HUES64 (cell line): ENCODE data around the gene TBL1Y. TPM values are rescaled to one million over a fixed set of nuclear protein-coding genes. Genes with fewer than 3 reads are reported as not detected.
A peak's percentile ranks its signal among the peaks of the same experiment; 100 is the strongest.
"Not testable (repeated sequence)": the region's sequence is repeated elsewhere in the genome, so short reads cannot be mapped to it uniquely, and the experiment has no call there.

Experiments
- H3K27ac ChIP-seq: 2 replicates; pipeline ENCODE4 v1.7.0; 2013; ENCODE audit warnings: low read depth, low read length, inconsistent platforms
- H3K27me3 ChIP-seq: 2 replicates; pipeline ENCODE4 v1.6.1; 2013; ENCODE audit warnings: mild to moderate bottlenecking, low read length; ENCODE audit not compliant: insufficient read depth
- H3K36me3 ChIP-seq: 2 replicates; pipeline ENCODE4 v1.6.1; 2013; ENCODE audit warnings: mild to moderate bottlenecking, low read length; ENCODE audit not compliant: insufficient read depth
- H3K4me1 ChIP-seq: 2 replicates; pipeline ENCODE4 v1.6.1; 2013; ENCODE audit warnings: mild to moderate bottlenecking, low read length, moderate library complexity; ENCODE audit not compliant: insufficient read depth
- H3K4me3 ChIP-seq: 2 replicates; pipeline ENCODE4 v1.5.1; 2013; ENCODE audit warnings: mild to moderate bottlenecking, low read length, moderate library complexity
- H3K9ac ChIP-seq: 2 replicates; pipeline ENCODE4 v1.6.1; 2013; ENCODE audit warnings: mild to moderate bottlenecking, low read depth, low read length
- H3K9me3 ChIP-seq: 2 replicates; pipeline ENCODE4 v1.6.1; 2013; ENCODE audit warnings: low read depth, low read length; ENCODE audit not compliant: insufficient read depth
- WGBS: fragments of 150-250, 120-280 bp; methylation state at CpG from one replicate; pipeline ENCODE4 v1.1.7; 2013; ENCODE audit warnings: missing lambda C conversion rate; 5-methylcytosine and 5-hydroxymethylcytosine counted together
- polyA plus RNA-seq, 2 experiments: library from polyadenylated mRNA; stranded (reverse); fragments of 50-300 nt; gene quantifications; one replicate each; pipeline ENCODE4 v1.2.3, GENCODE V29; 2013

TBL1Y gene
- polyA plus RNA-seq (2013, experiment 1 of 2): 3.0 TPM
- 3.6 TPM for polyA plus RNA-seq (2013, experiment 2 of 2)

- Histone ChIP-seq H3K27me3 (peaks cover 13% of the 10 kb centered on the region; the same call in 1 of the 2 replicates), H3K4me1 (peaks cover 7% of the 10 kb centered on the region), H3K27ac (peak within 1 kb of the TSS; percentile 73; the same call in 1 of the 2 replicates), H3K9ac (peak within 1 kb of the TSS; percentile 89), H3K9me3 (no peaks in the 10 kb centered on the region), H3K4me3 (peak within 1 kb of the TSS; percentile 81), H3K36me3 (peaks cover under 1% of the 10 kb centered on the region; the same call in 1 of the 2 replicates)
- WGBS: under 1% methylated on average over 87 of the region's 91 CpGs
Measured at GRCh38 chrY:6910372-6911252, at the start of gene TBL1Y. TBL1Y (plus strand) TSS chrY:6910697; CDS start chrY:7025085, 114,388 bp downstream.

GRCh38 chrY:6894496-6894895, 16.0 kb upstream of the TBL1Y start:
- Histone ChIP-seq H3K4me3 (no peak overlapping the region), H3K27me3 (peaks cover 81% of the 10 kb centered on the region), H3K9ac (no peak overlapping the region), H3K27ac (no peak overlapping the region), H3K36me3 (no peaks in the 10 kb centered on the region), H3K9me3 (no peaks in the 10 kb centered on the region), H3K4me1 (peaks cover 27% of the 10 kb centered on the region)
- WGBS: 59% methylated on average over 3 of the region's 3 CpGs

- Histone ChIP-seq H3K9ac (no peak overlapping the region), H3K4me1 (peaks cover 27% of the 10 kb centered on the region), H3K4me3 (no peak overlapping the region), H3K36me3 (no peaks in the 10 kb centered on the region), H3K9me3 (no peaks in the 10 kb centered on the region), H3K27me3 (peaks cover 75% of the 10 kb centered on the region), H3K27ac (no peak overlapping the region; the same call in 1 of the 2 replicates)
- WGBS: 0% methylated on average over 1 of the region's 1 CpG
Measured at GRCh38 chrY:6895236-6895635, 15.3 kb upstream of the TBL1Y start.

- H3K36me3 ChIP-seq, H3K9ac ChIP-seq: not testable (repeated sequence)
- peaks cover 17% of the 10 kb centered on the region for H3K27me3 ChIP-seq
Measured at GRCh38 chrY:6902116-6902515, 8.4 kb upstream of the TBL1Y start.

GRCh38 chrY:6907591-6907990, 2.9 kb upstream of the TBL1Y start:
- 64% methylated on average over 1 of the region's 1 CpG for WGBS
- H3K4me1 ChIP-seq: peaks cover 7% of the 10 kb centered on the region
- peaks cover 13% of the 10 kb centered on the region; the same call in 1 of the 2 replicates for H3K27me3 ChIP-seq
- H3K27ac ChIP-seq: no peak overlapping the region
- no peaks in the 10 kb centered on the region for H3K36me3 ChIP-seq
- H3K9ac ChIP-seq: no peak overlapping the region
- H3K9me3 ChIP-seq: no peaks in the 10 kb centered on the region
- H3K4me3 ChIP-seq: no peak overlapping the region

More at GRCh38 chrY:6902116-6902515, 8.4 kb upstream of the TBL1Y start:
- H3K27ac ChIP-seq, H3K9me3 ChIP-seq, H3K4me3 ChIP-seq, H3K4me1 ChIP-seq: not testable (repeated sequence)

GRCh38 chrY:6908021-6908420, 2.5 kb upstream of the TBL1Y start:
- WGBS: 57% methylated on average over 5 of the region's 6 CpGs
- H3K9me3 ChIP-seq: not testable (repeated sequence)

GRCh38 chrY:6909118-6909521, 1.4 kb upstream of the TBL1Y start:
- H3K9ac ChIP-seq: peak overlapping the region; percentile 89
- peaks cover 7% of the 10 kb centered on the region for H3K4me1 ChIP-seq
- H3K9me3 ChIP-seq: no peaks in the 10 kb centered on the region
- H3K27ac ChIP-seq: peak overlapping the region; percentile 80; the same call in 1 of the 2 replicates
- peak overlapping the region; percentile 81 for H3K4me3 ChIP-seq
- peaks cover 13% of the 10 kb centered on the region; the same call in 1 of the 2 replicates for H3K27me3 ChIP-seq
- H3K36me3 ChIP-seq: no peaks in the 10 kb centered on the region; the same call in 1 of the 2 replicates
- WGBS: 2% methylated on average over 14 of the region's 14 CpGs

More at GRCh38 chrY:6908021-6908420, 2.5 kb upstream of the TBL1Y start:
- H3K9ac ChIP-seq, H3K4me1 ChIP-seq, H3K36me3 ChIP-seq, H3K4me3 ChIP-seq, H3K27ac ChIP-seq: not testable (repeated sequence)
- H3K27me3 ChIP-seq: peaks cover 13% of the 10 kb centered on the region; the same call in 1 of the 2 replicates

GRCh38 chrY:6909856-6910255, 641 bp upstream of the TBL1Y start:
- 2% methylated on average over 12 of the region's 14 CpGs for WGBS
- Histone ChIP-seq H3K36me3 (no peaks in the 10 kb centered on the region; the same call in 1 of the 2 replicates), H3K4me1 (peaks cover 7% of the 10 kb centered on the region), H3K27me3 (peaks cover 13% of the 10 kb centered on the region; the same call in 1 of the 2 replicates), H3K27ac (peak overlapping the region; percentile 73; the same call in 1 of the 2 replicates), H3K9me3 (no peaks in the 10 kb centered on the region), H3K9ac (peak overlapping the region; percentile 89), H3K4me3 (peak overlapping the region; percentile 81)

- peak within 1 kb of the TSS; percentile 52; the same call in 1 of the 2 replicates for H3K27ac ChIP-seq
- peak within 1 kb of the TSS; percentile 89 for H3K9ac ChIP-seq
- WGBS: under 1% methylated on average over 52 of the region's 52 CpGs
- peaks cover 7% of the 10 kb centered on the region for H3K4me1 ChIP-seq
- peak within 1 kb of the TSS; percentile 81 for H3K4me3 ChIP-seq
- H3K27me3 ChIP-seq: peaks cover 13% of the 10 kb centered on the region; the same call in 1 of the 2 replicates
- peaks cover 7% of the 10 kb centered on the region; the same call in 1 of the 2 replicates for H3K36me3 ChIP-seq
- H3K9me3 ChIP-seq: no peaks in the 10 kb centered on the region
Measured at GRCh38 chrY:6911253-6911881, 870 bp downstream of the TBL1Y start, which contains the start of gene AMELY. AMELY (minus strand) TSS chrY:6911752; CDS start chrY:6872608, 39,144 bp downstream.

- no peak overlapping the region for H3K9ac ChIP-seq
- peaks cover 6% of the 10 kb centered on the region for H3K4me1 ChIP-seq
- no peak overlapping the region for H3K4me3 ChIP-seq
- H3K27ac ChIP-seq: no peak overlapping the region
- H3K27me3 ChIP-seq: peaks cover 13% of the 10 kb centered on the region; the same call in 1 of the 2 replicates
- no peaks in the 10 kb centered on the region for H3K9me3 ChIP-seq
- H3K36me3 ChIP-seq: peaks cover 15% of the 10 kb centered on the region; the same call in 1 of the 2 replicates
Measured at GRCh38 chrY:6913362-6913761, 2.9 kb downstream of the TBL1Y start.
